Lung (tissue), 12 donors: ENCODE data around the gene ITGA1. TPM values are rescaled to one million over a fixed set of nuclear protein-coding genes. Genes with fewer than 3 reads are reported as not detected.

Source experiments
- ATAC-seq: fragments of 200-7000 bp; cut with Tn5 transposase; one replicate; pipeline ENCODE4 v1.9.1; 2020; ENCODE audit warnings: moderate number of reproducible peaks; ENCODE audit not compliant: insufficient read depth, low FRiP score
- DNase-seq, 3 donors: peaks; one replicate each; pipeline ENCODE4 v3.0.0-alpha.2; 2013 to 2017
- H3K27ac ChIP-seq, 2 donors: one replicate each; pipeline ENCODE4 v1.5.1; 2013; ENCODE audit warnings: mild to moderate bottlenecking in 2 of 2, moderate library complexity in 2 of 2, control low read depth in 1 of 2, inconsistent platforms in 1 of 2, low read depth in 1 of 2, low read length in 1 of 2
- H3K27me3 ChIP-seq, 3 donors: one replicate each; pipeline ENCODE4 v1.5.1; 2013; ENCODE audit warnings: low read length in 2 of 3; ENCODE audit not compliant: control insufficient read depth in 3 of 3, insufficient read depth in 3 of 3
- H3K36me3 ChIP-seq, 4 donors: one replicate each; pipeline ENCODE4 v1.5.1; 2013; ENCODE audit warnings: low read length in 4 of 4, mild to moderate bottlenecking in 1 of 4, moderate library complexity in 1 of 4; ENCODE audit not compliant: control insufficient read depth in 4 of 4, insufficient read depth in 4 of 4
- H3K4me1 ChIP-seq, 5 donors: one replicate each; pipeline ENCODE4 v1.5.1; 2013; ENCODE audit warnings: low read length in 5 of 5, mild to moderate bottlenecking in 2 of 5, moderate library complexity in 1 of 5; ENCODE audit not compliant: control insufficient read depth in 5 of 5, insufficient read depth in 5 of 5
- H3K4me3 ChIP-seq: one replicate; pipeline ENCODE4 v1.5.1; 2013; ENCODE audit warnings: mild to moderate bottlenecking, control low read depth, moderate library complexity
- H3K9ac ChIP-seq, 2 donors: one replicate each; pipeline ENCODE4 v1.5.1; 2013; ENCODE audit warnings: low read length in 2 of 2, control low read depth in 1 of 2; ENCODE audit not compliant: insufficient read depth in 1 of 2
- H3K9me3 ChIP-seq, 4 donors: one replicate each; pipeline ENCODE4 v1.5.1; 2013; ENCODE audit warnings: low read length in 3 of 4, mild to moderate bottlenecking in 1 of 4, moderate library complexity in 1 of 4; ENCODE audit not compliant: control insufficient read depth in 4 of 4, insufficient read depth in 3 of 4
- CTCF ChIP-seq: IDR thresholded peaks from 2 replicates; pipeline ENCODE4 v1.5.1; 2012; ENCODE audit warnings: mild to moderate bottlenecking; ENCODE audit errors: control extremely low read depth, extremely low read depth
- WGBS, 2 donors: extraction: QIAGEN DNeasy Blood & Tissue Kit; methylation state at CpG; one replicate each; pipeline ENCODE4 v1.1.7; 2013; 5-methylcytosine and 5-hydroxymethylcytosine counted together
- polyA plus RNA-seq, 2 donors: library from polyadenylated mRNA; stranded (reverse); fragments of 200-250 nt; gene quantifications; one replicate each; pipeline ENCODE4 v1.2.1, GENCODE V29; 2013
- total RNA-seq, 2 donors: library from RNA; depleted of rRNA in 1 of 2; stranded (reverse); fragments of >200 nt in 1 of 2; gene quantifications; one replicate each; pipeline ENCODE4 v1.2.1, GENCODE V29; 2014 to 2021
- donor health status: control.
- donor health status: control.
- donor health status: Bipolar disorder and iron deficiency.
- donor health status: healthy.
- donor health status: DM: yes; HTN: yes; CAD: no.

The ITGA1 gene
- total and polyA plus RNA-seq, 4 donors: 8.8 to 119 (median 47.6) TPM

- H3K27me3 ChIP-seq: peaks cover 0 to 6% (median 0%) of the 10 kb centered on the region in 3 donors
- no peak overlapping the region for H3K4me3 ChIP-seq
- H3K36me3 ChIP-seq: no peaks in the 10 kb centered on the region
- ATAC-seq (no peak), DNase-seq (no peak)
- no peak for TF ChIP-seq CTCF
- H3K9ac ChIP-seq: no peak overlapping the region
- WGBS, 2 donors: 95 to 99% methylated on average over 1 of the region's 1 CpG
- H3K4me1 ChIP-seq: peaks cover 0 to 13% (median 0%) of the 10 kb centered on the region in 5 donors
- no peaks in the 10 kb centered on the region for H3K9me3 ChIP-seq
- no peak overlapping the region for H3K27ac ChIP-seq
Measured at GRCh38 chr5:52994266-52994665, 206.6 kb downstream of the ITGA1 start.

- no peak overlapping the region for H3K4me3 ChIP-seq
- no peak overlapping the region for H3K9ac ChIP-seq
- no peak overlapping the region for H3K27ac ChIP-seq
- DNase-seq: no peak
- TF ChIP-seq CTCF: no peak
- no peaks in the 10 kb centered on the region for H3K9me3 ChIP-seq
- H3K4me1 ChIP-seq: peaks cover 0 to 4% (median 0%) of the 10 kb centered on the region in 5 donors
- no peak for ATAC-seq
- H3K27me3 ChIP-seq: peaks cover 0 to 6% (median 0%) of the 10 kb centered on the region in 3 donors
- no peaks in the 10 kb centered on the region for H3K36me3 ChIP-seq
- 90 to 97% methylated on average over 1 of the region's 1 CpG for WGBS, 2 donors
Measured at GRCh38 chr5:52995095-52995494, 207.4 kb downstream of the ITGA1 start.

DNA sequence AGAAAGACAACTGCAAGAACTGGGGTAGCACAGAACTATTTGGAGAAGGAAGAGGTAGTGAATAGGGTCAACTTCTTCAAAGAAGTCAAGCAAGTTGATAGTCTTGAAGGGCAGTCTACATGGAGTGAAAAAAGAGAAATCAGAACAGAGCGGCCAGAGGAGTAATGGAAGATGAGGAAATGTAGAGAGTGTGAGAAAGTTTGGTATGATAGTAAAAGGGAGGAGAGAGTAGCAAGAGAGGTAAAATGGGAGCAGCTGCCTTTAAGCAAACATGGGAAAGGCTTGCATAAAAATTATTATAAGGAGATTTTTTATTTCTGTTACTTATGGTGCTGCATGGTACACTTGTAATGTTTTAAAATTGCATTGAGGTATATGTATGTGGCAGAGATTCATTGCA lies 208.2 kb downstream of the ITGA1 start:
- Histone ChIP-seq H3K4me1 (peaks cover 0 to 2% (median 0%) of the 10 kb centered on the region in 5 donors), H3K27me3 (peaks cover 0 to 2% (median 0%) of the 10 kb centered on the region in 3 donors), H3K36me3 (no peaks in the 10 kb centered on the region), H3K9me3 (no peaks in the 10 kb centered on the region), H3K27ac (no peak overlapping the region), H3K4me3 (no peak overlapping the region), H3K9ac (no peak overlapping the region)
- no peak for ATAC-seq
- no peak for TF ChIP-seq CTCF
- no peak for DNase-seq
- WGBS, 2 donors: 97 to 99% methylated on average over 1 of the region's 1 CpG

- ATAC-seq: no peak
- 78 to 84% methylated on average over 1 of the region's 1 CpG for WGBS, 2 donors
- peaks cover 0 to 2% (median 0%) of the 10 kb centered on the region in 5 donors for H3K4me1 ChIP-seq
Measured at GRCh38 chr5:52996979-52997378, 209.3 kb downstream of the ITGA1 start.

More at GRCh38 chr5:52996979-52997378, 209.3 kb downstream of the ITGA1 start:
- Histone ChIP-seq H3K9ac (no peak overlapping the region), H3K36me3 (no peaks in the 10 kb centered on the region), H3K9me3 (no peaks in the 10 kb centered on the region), H3K27ac (no peak overlapping the region), H3K4me3 (no peak overlapping the region), H3K27me3 (no peaks in the 10 kb centered on the region)
- TF ChIP-seq CTCF: no peak
- DNase-seq: no peak
